NCI-H1930 (cell line): Measurements from ENCODE around the gene TFIP11.

Source experiments
- DNase-seq, 2 experiments: peaks; one replicate each; lab custom pipeline; 2025; lab: John Stamatoyannopoulos, UW

Gene TFIP11

DNA sequence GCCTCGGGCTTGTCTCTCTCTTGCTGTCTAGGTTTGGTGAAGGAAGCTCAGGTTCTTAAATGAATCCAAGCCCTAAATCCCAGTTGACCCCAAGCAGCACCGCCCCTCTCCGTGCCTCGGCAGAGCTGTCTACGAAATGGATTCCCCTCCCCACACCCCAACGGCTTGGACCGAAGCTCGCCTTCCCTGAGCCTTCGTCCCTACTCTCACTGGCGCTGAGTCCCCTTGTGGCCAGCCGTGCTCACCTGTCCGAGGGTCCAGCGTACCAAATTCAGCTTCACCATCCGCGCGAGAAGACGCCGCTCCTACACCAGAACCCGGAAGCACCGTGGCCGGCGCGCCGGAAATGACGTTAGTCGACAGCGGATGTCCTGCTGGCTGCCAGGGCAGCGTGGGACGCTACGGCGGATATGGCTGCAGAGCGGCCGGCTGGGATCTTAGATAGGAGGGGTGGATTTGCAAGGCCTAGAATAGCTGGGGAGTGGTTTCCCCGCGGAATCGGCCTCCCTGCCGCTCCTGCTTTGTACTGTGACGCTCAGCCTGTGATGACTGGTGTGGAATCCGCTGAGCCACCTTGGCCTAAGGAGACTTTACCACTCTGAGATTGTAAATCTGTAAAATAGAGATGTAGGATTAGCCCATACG lies at the start of gene TFIP11:
TFIP11 (minus strand) TSS at position 325 of the 645 bp plus-strand sequence. CDS start 2,201 bp downstream, outside the sequence.
- peak; percentile 89 for DNase-seq

DNA sequence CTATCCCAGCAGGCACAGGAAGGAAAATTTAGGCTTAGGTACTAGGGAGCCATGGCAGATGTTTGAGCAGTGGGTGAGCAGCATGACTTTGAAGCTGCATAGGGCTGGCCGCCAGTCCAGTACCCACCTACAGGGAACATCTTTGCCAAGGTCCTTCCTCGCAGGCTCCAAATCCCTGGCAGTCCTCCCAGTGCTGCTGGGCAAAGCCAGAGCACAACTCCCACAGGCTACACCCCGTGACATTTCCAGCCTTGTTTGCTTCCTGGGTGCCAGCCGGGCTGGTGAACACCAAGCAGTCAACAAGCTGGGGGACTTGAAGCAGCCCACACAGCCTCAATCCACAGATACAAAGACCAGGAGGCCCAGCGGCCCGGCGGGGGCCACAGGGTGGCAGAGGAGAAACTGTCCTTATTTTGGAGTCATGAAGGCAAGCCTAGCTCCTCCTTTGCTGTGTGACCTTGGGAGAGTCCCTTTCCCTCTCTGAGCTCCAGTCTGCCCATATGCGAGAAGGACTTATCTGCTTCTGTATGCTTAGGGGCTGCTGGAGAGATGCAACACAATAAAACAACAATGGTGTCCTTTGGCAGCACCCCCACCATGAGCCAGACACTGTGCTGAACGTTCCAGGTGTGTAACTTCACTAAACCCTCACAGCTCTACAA lies 49.6 kb upstream of the TFIP11 start:
- DNase-seq, result no peak

DNA sequence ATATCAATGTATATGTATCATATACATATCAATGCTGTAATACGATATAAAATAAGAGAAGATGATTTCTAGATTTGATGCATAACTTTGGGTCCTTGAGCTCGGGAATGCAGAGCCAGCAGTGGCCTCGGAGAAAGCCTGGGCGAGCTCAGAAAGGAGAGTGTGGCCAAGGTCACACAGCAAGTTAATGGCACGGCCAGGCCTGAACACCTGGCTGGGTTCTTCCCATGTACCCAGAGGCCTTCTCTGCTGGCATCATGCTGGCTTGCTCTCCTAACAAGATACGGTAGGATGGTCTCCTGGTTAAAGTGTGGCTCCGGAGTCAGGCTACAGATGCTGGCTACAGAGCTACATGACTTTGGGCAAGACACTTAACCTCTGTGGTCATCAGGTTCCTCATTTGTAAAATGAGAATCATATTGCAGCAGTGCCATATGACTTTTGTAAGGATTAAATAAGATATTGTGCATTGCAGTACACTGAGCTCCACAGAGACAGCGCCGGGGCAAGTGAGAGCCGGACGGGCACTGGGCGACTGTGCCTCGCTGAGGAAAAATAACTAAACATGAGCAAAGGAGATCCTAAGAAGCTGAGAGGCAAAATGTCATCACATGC lies 47.8 kb upstream of the TFIP11 start:
- DNase-seq, result no peak

DNA sequence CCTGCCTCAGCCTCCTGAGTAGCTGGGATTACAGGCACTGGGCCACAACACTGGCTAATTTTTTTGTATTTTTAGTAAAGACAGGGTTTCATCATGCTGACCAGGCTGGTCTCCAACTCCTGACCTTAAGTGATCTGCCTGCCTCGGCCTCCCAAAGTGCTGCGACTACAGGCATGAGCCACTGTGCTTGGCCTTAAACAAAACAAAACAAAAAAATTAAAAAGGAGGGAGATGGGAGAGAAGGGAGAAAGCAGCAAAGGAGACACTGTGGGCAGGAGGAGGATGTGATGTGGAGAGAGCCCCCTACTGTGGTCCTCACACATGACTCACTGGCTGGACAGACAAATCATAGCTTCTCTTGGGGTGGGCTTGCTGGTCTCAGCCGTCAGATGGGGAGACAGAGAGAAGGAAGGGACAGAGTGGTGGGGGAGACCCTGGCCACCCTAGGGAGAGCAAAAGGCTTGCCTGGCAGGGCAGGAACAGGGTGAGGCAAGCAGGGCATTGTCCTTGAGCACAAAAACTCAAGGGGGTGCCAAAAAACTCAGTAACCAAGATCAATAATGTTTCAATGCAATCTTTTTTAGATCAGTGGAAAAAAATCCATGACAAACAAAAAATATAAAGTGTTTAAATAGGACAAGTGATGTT lies 46.1 kb upstream of the TFIP11 start:
- DNase-seq, result no peak

DNA sequence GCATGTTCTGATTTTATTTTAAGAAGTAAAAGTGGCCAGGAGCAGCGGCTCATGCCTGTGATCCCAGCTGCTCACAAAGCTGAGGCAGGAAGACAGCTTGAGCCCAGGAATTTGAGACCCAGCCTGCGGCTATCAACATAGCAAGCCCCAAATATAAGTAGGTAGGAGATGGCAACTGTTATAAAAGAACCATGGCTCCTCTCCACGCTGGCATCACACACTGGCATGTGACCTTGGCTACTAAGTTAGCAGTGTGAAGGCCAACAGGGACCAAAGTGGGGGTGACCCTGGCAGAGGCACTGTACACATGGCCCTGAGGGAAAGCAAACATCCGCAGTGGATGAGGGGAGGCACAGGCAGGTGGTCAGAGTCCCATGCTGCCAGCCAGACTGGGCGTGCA lies 44.6 kb upstream of the TFIP11 start:
- no peak for DNase-seq

DNA sequence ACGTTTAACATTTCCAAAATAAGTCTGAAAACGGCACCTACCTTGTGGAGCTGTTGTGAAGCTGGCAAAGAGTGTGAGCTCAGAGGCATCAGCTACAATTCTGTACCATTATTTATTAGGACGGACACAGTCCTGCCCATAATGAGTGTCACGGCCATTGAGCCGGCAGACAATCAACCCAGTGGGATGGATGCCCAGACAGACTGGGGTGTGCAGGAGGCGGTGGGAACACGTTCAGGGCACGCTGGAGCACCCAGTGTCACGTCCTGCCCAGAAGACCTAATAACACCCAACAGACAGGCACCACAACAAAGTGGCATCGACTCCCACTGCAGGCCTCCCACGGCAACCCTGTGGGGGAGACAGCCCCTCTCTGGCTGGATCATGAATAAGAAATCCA lies 43.2 kb upstream of the TFIP11 start:
- no peak for DNase-seq

DNA sequence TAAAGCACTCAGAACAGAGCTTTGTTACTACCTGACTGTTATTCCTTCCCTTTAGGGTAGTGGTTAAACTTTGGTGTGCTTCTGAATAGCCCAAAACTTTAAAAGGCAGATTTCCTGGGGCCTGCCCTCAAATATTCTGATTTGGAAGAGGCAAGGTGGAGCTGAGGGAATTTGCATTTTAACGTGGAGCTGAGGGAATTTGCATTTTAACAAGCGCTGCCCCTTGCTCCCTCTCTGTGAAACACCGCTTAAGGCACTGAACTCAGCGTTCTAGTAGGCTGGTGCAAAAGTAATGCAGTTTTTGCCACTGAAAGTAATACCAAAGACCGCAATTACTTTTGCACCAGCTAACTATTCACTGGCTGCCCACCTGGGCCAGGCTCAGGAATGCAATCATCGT lies 42.7 kb upstream of the TFIP11 start:
- DNase-seq, result no peak

DNA sequence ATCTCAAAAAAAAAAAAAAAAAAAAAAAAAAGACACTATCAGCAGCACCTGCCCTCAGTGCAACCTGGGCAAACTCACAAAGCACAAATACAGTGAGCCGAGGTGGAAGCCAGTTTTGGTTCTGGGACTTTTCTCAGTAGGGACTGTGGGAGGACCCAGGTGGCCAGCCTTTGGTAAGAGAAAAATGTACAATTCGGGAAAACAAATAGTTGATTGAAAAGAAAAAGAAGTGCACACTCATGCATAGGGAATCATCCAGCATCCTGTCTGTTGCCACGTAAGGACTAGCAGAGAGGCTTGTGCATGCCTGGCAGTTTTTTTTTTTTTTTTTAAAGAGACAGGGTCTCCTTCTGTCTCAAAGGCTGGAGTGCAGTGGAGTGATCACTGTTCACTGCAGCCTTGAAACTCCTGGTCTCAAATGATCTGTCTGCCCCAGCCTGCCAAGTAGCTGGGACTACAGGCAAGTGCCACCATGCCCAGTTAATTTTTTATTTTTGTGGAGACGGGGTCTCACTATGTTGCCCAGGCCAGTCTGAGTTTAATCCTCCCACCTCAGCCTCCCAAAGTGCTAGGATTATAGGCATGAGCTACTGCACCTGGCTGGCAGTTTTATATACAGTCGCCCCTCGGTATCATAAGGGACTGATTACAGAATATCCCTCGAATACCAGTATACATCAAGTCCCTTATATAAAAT lies 40.9 kb upstream of the TFIP11 start:
- DNase-seq, result no peak

DNA sequence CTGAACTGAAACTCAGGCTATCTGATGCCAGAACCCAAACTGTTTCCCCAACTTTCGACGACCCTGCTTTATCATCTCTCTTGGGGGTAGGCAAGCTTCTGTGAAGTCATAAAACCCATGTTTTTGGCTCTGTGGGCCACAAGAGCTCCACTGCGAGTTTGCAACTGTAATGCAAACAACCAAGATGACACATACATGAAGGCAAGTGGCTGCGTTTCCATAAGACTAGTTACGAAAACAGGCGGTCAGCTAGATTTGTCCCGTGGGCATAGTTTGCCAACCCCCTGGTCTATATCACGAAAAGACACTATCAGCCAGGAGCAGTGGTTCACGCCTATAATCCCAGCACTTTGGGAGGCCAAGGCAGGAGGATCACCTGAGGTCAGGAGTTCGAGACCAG lies 40.2 kb upstream of the TFIP11 start:
- no peak for DNase-seq

DNA sequence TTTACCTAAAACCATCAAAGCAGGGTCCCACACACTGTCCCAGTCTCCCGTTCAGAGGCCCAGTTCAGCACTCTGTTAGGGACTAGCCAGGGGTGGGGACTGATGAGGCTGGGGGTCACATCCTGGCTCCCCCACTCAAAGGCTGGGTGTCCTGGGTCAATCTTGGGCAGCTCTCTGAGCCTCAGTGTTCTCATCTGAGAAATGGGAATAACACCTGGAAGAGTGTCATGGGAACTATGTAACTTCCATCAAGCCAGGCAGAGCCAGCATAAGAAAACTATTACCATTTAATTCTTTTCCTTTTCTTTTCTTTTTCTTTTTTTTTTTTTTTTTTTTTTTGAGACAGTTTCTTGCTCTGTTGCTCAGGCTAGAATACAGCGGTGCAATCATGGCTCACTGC lies 39.3 kb upstream of the TFIP11 start:
- no peak for DNase-seq

DNA sequence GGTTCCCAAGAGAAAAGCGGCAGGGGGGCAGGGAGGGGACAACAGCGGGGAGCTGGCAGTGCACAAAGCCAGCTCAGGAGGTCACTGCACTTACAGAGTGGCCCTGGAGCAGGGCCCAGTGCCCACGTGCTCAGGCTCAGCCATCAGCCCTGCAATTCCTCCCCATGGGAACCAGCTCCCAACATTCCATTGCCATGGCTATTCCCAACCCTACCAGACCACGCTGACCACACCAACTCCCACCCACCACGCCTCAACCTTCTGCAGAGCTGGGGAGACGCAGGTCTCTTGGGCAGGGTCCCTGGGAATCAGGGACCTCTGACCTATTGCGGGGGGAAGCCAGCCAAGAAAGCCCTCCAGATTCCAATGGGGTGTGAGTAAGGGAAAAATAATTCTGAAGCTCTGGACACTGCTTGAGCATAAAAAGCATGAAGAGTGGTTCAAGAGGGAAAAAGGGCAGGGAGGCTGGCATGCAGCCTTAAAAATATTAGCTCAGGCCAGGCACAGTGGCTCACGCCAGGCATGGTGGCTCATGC lies 38.3 kb upstream of the TFIP11 start:
- DNase-seq, result no peak

DNA sequence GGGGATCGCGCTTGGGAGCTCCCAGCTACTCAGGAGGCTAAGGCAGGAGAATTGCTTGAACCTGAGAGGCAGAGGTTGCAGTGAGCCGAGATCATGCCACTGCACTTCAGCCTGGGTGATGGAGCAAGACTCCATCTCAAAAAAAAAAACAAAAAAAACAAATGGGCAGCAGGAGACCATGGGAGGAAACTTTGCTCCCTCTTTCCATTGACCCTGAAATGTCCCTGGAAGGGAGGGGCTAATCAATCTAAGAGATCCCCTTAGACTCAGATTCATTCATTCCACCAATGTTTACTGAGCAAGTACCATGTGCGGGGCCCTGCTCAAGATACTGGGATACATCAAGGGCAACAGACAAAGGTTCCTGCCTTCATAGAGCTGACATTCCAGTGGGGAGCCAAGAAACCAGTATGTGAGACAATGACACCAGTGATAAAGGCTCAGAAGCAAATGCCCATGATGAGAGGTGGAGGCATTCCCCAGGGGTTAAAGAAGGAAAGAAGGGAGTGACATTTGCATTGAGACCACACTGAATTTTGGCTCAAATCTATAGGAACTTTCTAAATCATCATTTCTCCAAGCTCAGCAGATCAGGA lies 37.7 kb upstream of the TFIP11 start:
- no peak for DNase-seq

DNA sequence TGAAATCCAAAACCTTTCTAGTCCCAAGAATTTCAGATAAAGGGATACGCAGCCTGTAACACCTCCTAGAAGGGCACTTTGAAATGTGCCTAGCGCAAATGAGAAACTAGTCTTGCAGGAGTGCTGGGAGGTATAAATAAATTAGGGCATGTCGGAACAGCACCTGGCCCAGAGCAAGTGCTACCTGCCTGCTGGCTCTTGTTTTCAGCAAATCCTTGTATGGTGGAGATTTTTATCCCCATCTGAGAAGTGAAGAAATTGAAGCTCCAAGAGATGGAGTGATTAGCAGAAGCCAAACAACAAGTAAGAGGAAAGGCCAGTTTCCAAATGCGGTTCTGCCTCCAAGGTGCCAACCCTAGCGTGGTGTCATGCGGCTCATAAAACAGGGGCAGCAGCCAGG lies 36.7 kb upstream of the TFIP11 start:
- DNase-seq, result no peak

DNA sequence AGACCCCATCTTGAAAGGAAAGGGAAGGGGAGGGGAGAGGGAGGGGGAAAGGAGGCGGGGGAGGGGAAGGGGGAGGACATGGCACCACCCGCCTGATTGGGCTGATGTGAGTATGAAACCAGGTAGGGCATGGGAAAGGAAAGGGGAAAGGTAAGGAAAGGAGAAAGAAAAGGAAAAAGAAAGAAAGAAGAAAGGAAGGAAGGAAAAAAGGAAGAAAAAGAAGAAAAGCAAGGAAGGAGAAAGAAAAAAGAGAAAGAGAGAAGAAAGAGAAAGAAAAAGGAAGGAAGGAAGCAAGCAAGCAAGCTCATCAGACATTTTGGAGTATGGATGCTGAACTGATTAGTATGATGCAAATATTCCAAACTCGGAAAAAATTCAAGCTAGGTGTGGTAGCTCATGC lies 36.0 kb upstream of the TFIP11 start:
- DNase-seq, result no peak

DNA sequence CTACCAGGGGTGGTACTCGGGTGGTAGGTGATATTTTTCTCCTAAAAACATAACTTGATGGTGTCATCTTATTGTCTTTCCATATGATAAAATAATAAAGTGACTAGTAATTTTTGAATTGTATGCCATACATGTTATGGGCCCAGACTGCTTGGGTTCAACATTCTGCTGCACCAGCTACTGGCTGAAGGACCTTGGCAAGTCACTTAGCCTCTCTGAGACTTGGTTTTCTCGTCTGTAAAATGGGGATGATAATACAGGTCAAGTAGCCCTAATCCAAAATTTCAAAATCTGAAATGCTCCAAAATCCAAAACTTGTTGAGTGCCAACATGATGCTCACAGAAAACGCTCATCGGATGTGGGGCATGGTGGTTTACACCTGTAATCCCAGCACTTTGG lies 35.6 kb upstream of the TFIP11 start:
- no peak for DNase-seq

DNA sequence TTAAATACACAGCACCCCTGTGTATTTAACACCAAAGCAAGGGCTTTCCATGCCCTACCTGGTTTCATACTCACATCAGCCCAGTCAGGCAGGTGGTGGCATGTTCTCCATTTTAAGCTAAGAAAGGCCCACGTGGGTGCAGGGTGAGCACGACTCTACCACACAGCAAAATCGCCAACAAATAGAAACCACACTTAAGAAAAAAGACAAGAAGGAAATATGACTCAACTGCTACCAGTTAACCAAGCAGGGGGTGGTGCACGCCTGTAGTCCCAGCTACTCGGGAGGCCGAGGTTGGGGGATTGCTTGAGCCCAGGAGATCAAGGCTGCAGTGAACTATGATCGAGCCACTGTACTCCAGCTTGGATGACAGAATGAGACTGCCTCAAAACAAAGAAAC lies 35.2 kb upstream of the TFIP11 start:
- no peak for DNase-seq

DNA sequence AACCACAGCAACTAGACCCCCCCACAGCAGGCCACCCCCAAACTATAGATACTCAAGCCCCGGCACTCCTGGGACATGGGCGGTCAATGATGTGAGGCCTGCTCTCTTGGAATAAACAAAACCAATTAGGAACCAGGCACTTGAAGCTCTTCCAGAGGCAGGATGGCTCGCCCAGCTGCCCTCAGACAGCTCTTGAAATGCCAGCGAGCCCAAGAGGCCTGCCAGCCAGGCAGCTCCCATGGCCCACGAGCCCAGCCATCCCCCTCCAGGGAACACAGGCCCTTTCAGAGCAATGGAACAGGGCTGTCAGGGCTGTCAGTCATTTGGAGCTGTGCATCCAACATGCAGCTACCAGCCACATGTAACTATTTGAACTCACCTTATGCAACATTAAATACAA lies 34.0 kb upstream of the TFIP11 start:
- no peak for DNase-seq

DNA sequence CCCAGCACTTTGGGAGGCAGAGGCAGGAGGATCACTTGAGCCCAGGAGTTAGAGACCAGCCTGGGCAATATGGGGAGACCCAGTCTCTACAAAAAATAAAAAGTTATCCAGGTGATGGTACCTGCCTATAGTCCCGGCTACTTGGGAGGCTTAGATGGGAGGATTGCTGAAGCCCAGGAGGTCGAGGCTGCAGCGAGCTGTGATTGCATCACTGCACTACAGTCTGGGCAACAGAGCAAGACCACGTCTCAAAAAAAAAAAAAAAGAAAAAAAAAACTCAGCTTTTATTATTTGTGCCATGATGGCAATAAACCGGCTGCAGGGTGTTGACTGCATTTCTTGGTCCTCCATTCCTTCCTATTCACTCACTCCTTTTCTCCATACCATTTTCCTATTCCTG lies 33.6 kb upstream of the TFIP11 start:
- DNase-seq, result no peak

DNA sequence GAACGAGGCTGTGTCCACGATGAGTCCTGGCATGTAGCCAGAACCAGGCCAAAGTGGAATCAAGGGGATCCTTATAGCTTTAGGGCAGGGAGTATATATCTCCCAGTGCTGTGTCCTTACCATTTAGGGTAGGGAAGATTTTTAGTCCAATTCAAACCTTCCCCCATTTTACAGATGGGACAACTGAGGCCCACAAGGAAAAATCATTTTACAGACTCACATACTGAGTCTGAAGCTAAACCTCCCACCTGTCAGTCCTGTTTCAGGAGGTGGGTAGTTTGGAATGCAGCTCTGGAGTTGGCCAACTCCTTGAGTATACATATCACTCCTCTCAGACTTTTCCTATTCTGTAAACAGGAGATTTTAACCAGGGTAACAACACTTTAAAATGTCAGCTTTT lies 33.1 kb upstream of the TFIP11 start:
- no peak for DNase-seq

DNA sequence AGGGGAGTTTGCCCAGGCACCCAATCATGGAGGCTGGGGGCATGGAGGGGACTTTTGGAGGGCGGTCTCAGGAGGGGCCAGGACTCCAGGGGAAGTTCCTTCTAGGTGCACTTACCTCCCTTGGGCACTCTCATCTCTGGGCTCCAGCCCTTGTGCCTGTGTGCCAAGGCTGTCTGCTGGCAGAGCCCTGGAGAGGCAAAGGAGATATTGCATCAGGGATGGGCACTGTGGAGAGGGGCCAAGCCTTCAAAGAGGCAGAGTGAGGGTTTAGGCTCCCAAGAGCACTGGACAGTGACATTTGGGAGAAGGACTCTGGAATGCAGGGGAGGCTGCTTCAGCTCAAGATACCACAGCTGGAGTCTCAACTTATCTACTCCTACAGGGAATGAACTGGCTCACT lies 32.2 kb upstream of the TFIP11 start:
- DNase-seq, result no peak

DNA sequence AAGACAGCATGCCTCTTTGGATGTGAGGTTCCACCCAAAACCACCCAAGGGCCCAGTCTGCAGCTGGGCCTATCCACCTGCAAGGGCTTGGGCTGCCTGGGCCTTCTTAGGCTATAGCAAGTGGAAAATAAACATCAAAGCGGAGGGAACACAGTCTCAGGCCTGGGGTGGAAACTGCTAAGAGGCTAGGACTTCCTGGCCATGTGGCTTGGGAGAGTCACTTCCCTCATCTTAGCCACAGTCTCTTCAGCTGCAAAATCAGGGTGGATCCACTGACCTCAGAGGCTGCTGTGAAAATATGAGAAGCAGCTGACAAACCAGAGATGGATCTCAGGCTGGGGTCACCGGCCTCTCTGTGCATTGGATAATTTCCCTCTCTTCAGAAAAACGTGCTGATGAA lies 30.6 kb upstream of the TFIP11 start:
- no peak for DNase-seq
